Measurements from ENCODE around the gene MRPL12. TPM values are rescaled to one million over a fixed set of nuclear protein-coding genes. Genes with fewer than 3 reads are reported as not detected.

The MRPL12 gene
- total and polyA plus RNA-seq, 2 of the 13 experiments (the other 11 are each of a cell fraction or from before 2014, with no cell fraction given): 39.1 to 94.1 TPM

DNA sequence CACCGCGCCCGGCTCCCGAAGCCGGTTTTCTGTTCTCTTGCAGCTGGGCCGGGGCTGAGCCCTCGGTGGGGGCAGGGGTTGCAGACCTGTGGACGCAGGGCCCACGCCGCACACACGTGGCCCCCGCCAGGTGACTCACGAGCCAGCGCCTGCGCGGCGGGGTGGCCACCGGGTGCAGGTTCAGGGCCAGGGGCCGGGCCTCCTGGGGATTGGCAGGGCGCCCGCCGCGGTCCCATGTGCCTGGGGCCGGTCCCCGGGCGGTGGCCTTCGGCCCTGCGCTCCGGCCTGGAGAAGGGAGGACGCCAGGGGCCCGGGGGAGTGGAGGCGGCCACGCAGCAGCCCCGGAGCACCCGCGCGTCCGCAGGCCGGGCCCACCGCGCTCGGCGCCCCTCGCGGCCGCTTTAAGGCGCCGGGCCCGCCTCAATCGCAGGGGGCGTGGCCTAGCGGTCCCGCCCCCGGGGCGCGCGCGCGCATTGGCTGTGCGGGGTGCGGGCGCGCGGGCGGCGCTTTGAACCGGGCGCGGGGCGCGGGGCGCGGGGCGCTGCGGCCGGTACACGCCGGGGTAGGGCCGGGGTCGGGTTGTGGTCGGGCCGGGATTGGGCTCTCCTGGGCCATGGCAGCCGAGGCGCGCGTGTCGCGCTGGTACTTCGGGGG, 8.8 kb downstream of the MRPL12 start, which contains the start of gene SLC25A10 (continued):
- TF ChIP-seq, protein P1, sequence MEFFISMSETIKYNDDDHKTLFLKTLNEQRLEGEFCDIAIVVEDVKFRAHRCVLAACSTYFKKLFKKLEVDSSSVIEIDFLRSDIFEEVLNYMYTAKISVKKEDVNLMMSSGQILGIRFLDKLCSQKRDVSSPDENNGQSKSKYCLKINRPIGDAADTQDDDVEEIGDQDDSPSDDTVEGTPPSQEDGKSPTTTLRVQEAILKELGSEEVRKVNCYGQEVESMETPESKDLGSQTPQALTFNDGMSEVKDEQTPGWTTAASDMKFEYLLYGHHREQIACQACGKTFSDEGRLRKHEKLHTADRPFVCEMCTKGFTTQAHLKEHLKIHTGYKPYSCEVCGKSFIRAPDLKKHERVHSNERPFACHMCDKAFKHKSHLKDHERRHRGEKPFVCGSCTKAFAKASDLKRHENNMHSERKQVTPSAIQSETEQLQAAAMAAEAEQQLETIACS (CRISPR knock-in tag; IDR thresholded peaks at IDR 0.05): peak; percentile 82
- TF ChIP-seq RBFOX2 (IDR thresholded peaks at IDR 0.05; ENCODE audit: low read depth, low read length) (peak; percentile 78), RARG (CRISPR knock-in tag; IDR thresholded peaks at IDR 0.05; ENCODE audit: low read depth) (0 out of 2 replicates have a peak, but pooled peaks have one; percentile 69), TEAD3 (CRISPR knock-in tag; optimal IDR thresholded peaks at IDR 0.05; ENCODE audit: borderline replicate concordance) (peak; percentile 90), ZNF639 (CRISPR knock-in tag; conservative IDR thresholded peaks at IDR 0.05) (peak; percentile 95), MED13 (CRISPR knock-in tag; IDR thresholded peaks at IDR 0.05) (peak; percentile 95; the same call in 1 of the 2 replicates), ZNF557 (CRISPR knock-in tag; IDR thresholded peaks at IDR 0.05) (peak; percentile 99), ZNF207 (IDR thresholded peaks at IDR 0.05; ENCODE audit: borderline replicate concordance) (no peak), ZSCAN30 (CRISPR knock-in tag; IDR thresholded peaks at IDR 0.05) (0 out of 2 replicates have a peak, but pooled peaks have one; percentile 85), ZNF615 (CRISPR knock-in tag; IDR thresholded peaks at IDR 0.05; ENCODE audit: borderline replicate concordance) (no peak), HNRNPK (IDR thresholded peaks at IDR 0.05; ENCODE audit: low read depth, low read length, poor library complexity, severe bottlenecking) (peak; percentile 42), ZC3H13 (CRISPR knock-in tag; IDR thresholded peaks at IDR 0.05) (peak; percentile 95), KDM5A (IDR thresholded peaks at IDR 0.05; ENCODE audit: borderline replicate concordance, low read length) (no peak; the same call in none of the 2 replicates), ZNF770 (CRISPR knock-in tag; IDR thresholded peaks at IDR 0.05) (peak; percentile 80)
- TF ChIP-seq, protein P2, sequence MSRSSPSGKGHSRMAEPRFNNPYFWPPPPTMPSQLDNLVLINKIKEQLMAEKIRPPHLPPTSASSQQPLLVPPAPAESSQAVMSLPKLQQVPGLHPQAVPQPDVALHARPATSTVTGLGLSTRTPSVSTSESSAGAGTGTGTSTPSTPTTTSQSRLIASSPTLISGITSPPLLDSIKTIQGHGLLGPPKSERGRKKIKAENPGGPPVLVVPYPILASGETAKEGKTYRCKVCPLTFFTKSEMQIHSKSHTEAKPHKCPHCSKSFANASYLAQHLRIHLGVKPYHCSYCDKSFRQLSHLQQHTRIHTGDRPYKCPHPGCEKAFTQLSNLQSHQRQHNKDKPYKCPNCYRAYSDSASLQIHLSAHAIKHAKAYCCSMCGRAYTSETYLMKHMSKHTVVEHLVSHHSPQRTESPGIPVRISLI (CRISPR knock-in tag; IDR thresholded peaks at IDR 0.05; ENCODE audit: borderline replicate concordance): peak; percentile 71; the same call in 1 of the 2 replicates
- TF ChIP-seq, protein P3, sequence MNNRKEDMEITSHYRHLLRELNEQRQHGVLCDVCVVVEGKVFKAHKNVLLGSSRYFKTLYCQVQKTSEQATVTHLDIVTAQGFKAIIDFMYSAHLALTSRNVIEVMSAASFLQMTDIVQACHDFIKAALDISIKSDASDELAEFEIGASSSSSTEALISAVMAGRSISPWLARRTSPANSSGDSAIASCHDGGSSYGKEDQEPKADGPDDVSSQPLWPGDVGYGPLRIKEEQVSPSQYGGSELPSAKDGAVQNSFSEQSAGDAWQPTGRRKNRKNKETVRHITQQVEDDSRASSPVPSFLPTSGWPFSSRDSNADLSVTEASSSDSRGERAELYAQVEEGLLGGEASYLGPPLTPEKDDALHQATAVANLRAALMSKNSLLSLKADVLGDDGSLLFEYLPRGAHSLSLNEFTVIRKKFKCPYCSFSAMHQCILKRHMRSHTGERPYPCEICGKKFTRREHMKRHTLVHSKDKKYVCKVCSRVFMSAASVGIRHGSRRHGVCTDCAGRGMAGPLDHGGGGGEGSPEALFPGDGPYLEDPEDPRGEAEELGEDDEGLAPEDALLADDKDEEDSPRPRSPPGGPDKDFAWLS (CRISPR knock-in tag; IDR thresholded peaks at IDR 0.05; ENCODE audit: borderline replicate concordance): 0 out of 2 replicates have a peak, but pooled peaks have one; percentile 47
- TF ChIP-seq, protein P4, sequence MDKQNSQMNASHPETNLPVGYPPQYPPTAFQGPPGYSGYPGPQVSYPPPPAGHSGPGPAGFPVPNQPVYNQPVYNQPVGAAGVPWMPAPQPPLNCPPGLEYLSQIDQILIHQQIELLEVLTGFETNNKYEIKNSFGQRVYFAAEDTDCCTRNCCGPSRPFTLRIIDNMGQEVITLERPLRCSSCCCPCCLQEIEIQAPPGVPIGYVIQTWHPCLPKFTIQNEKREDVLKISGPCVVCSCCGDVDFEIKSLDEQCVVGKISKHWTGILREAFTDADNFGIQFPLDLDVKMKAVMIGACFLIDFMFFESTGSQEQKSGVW (CRISPR knock-in tag; IDR thresholded peaks at IDR 0.05; ENCODE audit: borderline replicate concordance): peak; percentile 96; the same call in 1 of the 2 replicates
- TF ChIP-seq, protein P5, sequence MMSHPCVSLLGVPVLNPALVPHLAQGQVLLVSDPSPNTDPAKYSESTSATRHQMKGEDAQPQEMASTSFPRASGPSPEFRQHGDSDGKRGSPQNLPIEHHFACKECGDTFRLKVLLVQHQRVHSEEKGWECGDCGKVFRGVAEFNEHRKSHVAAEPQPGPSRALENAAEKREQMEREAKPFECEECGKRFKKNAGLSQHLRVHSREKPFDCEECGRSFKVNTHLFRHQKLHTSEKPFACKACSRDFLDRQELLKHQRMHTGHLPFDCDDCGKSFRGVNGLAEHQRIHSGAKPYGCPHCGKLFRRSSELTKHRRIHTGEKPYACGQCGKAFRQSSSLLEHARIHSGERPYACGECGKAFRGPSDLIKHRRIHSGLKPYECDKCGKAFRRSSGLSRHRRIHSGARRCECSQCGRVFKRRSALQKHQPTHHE (CRISPR knock-in tag; IDR thresholded peaks at IDR 0.05; ENCODE audit: borderline replicate concordance): peak; percentile 82

All from HepG2 (cell line).